K562 (cell line): ENCODE results near the gene HCCS. TPM values are rescaled to one million over a fixed set of nuclear protein-coding genes. Genes with fewer than 3 reads are reported as not detected.
A peak's percentile ranks its signal among the peaks of the same experiment; 100 is the strongest.

Experiments
- ARID1B ChIP-seq: fragments of 450-650 bp; IDR thresholded peaks from 2 replicates; pipeline ENCODE4 v1.6.1; 2016; ENCODE audit warnings: antibody characterized with exemption, mild to moderate bottlenecking, inconsistent platforms
- CBFA2T3 ChIP-seq: fragments of 450-650 bp; IDR thresholded peaks from 2 replicates; pipeline ENCODE4 v1.6.1; 2017
- DEAF1 ChIP-seq: fragments of 450-650 bp; formaldehyde crosslinking; IDR thresholded peaks from 2 replicates; pipeline ENCODE4 v1.4.0; 2020; ENCODE audit warnings: mild to moderate bottlenecking, moderate library complexity
- EWSR1 ChIP-seq: fragments of 450-650 bp; IDR thresholded peaks from 2 replicates; pipeline ENCODE4 v1.6.1; 2018; ENCODE audit warnings: borderline replicate concordance, mild to moderate bottlenecking, low read depth, moderate library complexity; ENCODE audit not compliant: partially characterized antibody
- LCOR ChIP-seq: sonication (generic); formaldehyde crosslinking; IDR thresholded peaks from 2 replicates; pipeline ENCODE4 v1.8.0; 2022; ENCODE audit warnings: mild to moderate bottlenecking, missing genetic modification reagents
- MBD2 ChIP-seq: sonication (generic); IDR thresholded peaks from 2 replicates; pipeline ENCODE4 v1.6.1; 2016; ENCODE audit warnings: low read depth, borderline replicate concordance
- MCM2 ChIP-seq: fragments of 450-650 bp; IDR thresholded peaks from 2 replicates; pipeline ENCODE4 v1.6.1; 2017; ENCODE audit warnings: low read depth, mild to moderate bottlenecking
- MNT ChIP-seq, 2 experiments: fragments of 450-650 bp; conservative IDR thresholded peaks; 2 replicates each; pipeline ENCODE4 v1.6.1; 2017; ENCODE audit warnings: mild to moderate bottlenecking in 2 of 2, moderate library complexity in 2 of 2
- NR2C2 ChIP-seq, 2 experiments: fragments of 200-800 bp in 1 of 2; sonication (Bioruptor generic) in 1 of 2; sonication (generic) in 1 of 2; formaldehyde crosslinking in 1 of 2; IDR thresholded peaks; 2 replicates each; pipeline versions ENCODE4 v1.6.1 to v1.8.0; 2016 to 2022; ENCODE audit warnings: mild to moderate bottlenecking in 1 of 2, missing compliant biosample characterization in 1 of 2, missing genetic modification characterization in 1 of 2, missing genetic modification reagents in 1 of 2
- PKNOX1 ChIP-seq: fragments of 450-650 bp; IDR thresholded peaks from 2 replicates; pipeline ENCODE4 v1.6.1; 2016
- PREB ChIP-seq: sonication (generic); formaldehyde crosslinking; IDR thresholded peaks from 2 replicates; pipeline ENCODE4 v1.8.1; 2023; ENCODE audit warnings: mild to moderate bottlenecking, missing genetic modification reagents
- polyA plus RNA-seq, 8 experiments: library from polyadenylated mRNA; depleted of rRNA in 4 of 8; stranded (reverse) in 5 of 8; unstranded in 3 of 8; fragments of >200 nt; fragmentation: Nextera tagmentation in 2 of 8; fragmentation: Illumina TruSeq in 1 of 8; extraction: Ambion mirVana in 2 of 8; extraction: Trizol in 1 of 8; gene quantifications; 2 replicates each; pipeline versions ENCODE4 v1.2.1 to v1.2.3, GENCODE V29; 2011 to 2014; ENCODE audit warnings: inconsistent platforms in 1 of 8, missing spikeins in 1 of 8
- total RNA-seq, 7 experiments: library from RNA; depleted of rRNA in 6 of 7; stranded (reverse); fragments of >200 nt in 6 of 7; fragmentation: Illumina TruSeq in 2 of 7; extraction: Trizol in 2 of 7; gene quantifications; 2 replicates each; pipeline versions ENCODE4 v1.2.1 to v1.2.3, GENCODE V29; 2011 to 2021; ENCODE audit warnings: low replicate concordance in 1 of 7

HCCS gene
- total and polyA plus RNA-seq, 9 of the 15 experiments (the other 6 are each of a cell fraction or from before 2014, with no cell fraction given) = 22.9 to 81.5 (median 66.9) TPM

- TF ChIP-seq NR2C2 (CRISPR knock-in tag; IDR thresholded peaks at IDR 0.05) (no peak), NR2C2 (tag; IDR thresholded peaks at IDR 0.05) (peak; percentile 59; the same call in 1 of the 2 replicates), MNT (conservative IDR thresholded peaks at IDR 0.05) (peak in 1 of 2 experiments; percentile 75; a peak in 3 of 4 replicates), DEAF1 (CRISPR knock-in tag) (no peak), PREB (CRISPR knock-in tag) (no peak), ARID1B (0 out of 2 replicates have a peak, but pooled peaks have one; percentile 17), MBD2 (peak; percentile 34; the same call in 1 of the 2 replicates), MCM2 (no peak), EWSR1 (no peak), LCOR (CRISPR knock-in tag) (0 out of 2 replicates have a peak, but pooled peaks have one; percentile 44), PKNOX1 (peak; percentile 97), CBFA2T3 (no peak)
These were observed at the start of gene HCCS (continued) for GRCh38 chrX:11111037-11111851.
